Bone marrow (tissue), 2 donors: ENCODE results near the gene TNNT1.
A peak's percentile ranks its signal among the peaks of the same experiment; 100 is the strongest.
"Not testable (repeated sequence)": the region's sequence is repeated elsewhere in the genome, so short reads cannot be mapped to it uniquely, and the experiment has no call there.

Source experiments
- DNase-seq, 2 donors: peaks; one replicate each; lab custom pipeline; 2025; lab: John Stamatoyannopoulos, UW

TNNT1 gene

GRCh38 chr19:55109527-55110291 lies 39.3 kb downstream of the TNNT1 start:
- DNase-seq = no peak

DNA sequence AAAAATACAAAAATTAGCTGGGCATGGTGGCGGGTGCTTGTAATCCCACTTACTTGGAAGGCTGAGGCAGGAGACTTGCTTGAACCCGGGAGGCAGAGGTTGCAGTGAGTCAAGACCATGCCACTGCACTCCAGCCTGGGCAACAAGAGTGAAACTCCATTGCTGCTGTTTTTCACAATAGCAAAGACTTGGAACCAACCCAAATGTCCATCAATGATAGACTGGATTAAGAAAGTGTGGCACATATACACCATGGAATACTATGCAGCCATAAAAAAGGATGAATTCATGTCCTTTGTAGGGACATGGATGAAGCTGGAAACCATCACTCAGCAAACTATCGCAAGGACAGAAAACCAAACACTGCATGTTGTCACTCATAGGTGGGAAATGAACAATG lies 41.8 kb downstream of the TNNT1 start:
- not testable (repeated sequence) for DNase-seq

DNA sequence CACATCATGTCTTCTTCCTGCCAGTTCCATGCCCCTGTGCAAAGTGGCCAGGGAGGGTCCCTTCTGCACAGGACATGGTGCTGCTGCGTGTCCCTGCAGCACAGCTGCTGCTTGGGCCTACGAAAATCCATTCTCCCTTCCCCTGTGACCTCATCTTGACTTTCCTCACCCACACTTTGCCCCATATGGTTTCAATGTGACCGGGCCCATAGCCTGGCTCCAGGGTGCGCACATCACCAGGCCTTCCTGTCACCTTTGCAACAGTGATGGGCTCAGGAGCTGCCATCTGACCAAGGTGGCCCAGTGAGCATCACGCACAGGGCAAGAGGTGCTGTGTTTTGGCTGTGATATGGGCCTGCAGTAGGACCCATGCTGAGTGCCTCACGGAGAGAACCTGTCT lies 42.4 kb downstream of the TNNT1 start:
- no peak for DNase-seq

DNA sequence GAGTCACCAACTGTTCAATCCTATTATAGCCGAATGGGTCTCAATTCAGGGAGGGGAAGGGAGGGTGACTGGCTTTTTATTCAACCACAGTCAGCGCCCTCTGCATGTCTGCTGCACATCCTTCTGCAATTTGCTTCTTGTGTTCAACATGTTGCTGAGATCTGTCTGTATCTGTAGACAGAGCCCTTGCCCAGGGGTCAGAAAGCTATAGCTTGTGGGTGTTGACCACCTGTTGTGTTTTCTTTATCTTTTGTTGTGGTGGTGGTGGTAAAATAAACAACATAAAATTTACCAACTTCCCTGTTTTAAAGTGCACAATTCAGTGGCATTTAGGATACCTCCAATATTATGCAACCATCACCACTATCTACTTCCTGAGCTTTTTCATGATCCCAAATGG lies 43.8 kb downstream of the TNNT1 start:
- no peak for DNase-seq

DNA sequence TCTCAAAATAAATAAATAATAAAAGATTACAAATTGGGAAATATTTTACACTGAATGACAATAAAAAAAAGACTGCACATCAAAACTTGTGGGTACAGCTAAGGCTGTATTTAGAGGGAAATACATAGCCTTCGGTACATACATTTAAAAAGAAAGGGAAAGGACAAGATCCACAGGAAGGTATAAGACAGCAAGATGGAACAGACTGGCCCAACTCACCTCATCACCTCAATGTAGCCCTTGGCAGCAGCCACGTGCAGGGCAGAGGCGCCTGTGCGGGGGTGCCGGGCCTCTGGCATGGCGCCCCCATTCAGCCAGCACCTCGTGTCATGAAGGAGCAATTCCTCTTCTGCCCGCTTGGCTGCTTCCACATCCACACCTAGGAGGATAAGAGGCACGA lies 45.8 kb downstream of the TNNT1 start:
- no peak for DNase-seq

- no peak for DNase-seq
Measured at GRCh38 chr19:55101261-55101660, 47.7 kb downstream of the TNNT1 start.

DNA sequence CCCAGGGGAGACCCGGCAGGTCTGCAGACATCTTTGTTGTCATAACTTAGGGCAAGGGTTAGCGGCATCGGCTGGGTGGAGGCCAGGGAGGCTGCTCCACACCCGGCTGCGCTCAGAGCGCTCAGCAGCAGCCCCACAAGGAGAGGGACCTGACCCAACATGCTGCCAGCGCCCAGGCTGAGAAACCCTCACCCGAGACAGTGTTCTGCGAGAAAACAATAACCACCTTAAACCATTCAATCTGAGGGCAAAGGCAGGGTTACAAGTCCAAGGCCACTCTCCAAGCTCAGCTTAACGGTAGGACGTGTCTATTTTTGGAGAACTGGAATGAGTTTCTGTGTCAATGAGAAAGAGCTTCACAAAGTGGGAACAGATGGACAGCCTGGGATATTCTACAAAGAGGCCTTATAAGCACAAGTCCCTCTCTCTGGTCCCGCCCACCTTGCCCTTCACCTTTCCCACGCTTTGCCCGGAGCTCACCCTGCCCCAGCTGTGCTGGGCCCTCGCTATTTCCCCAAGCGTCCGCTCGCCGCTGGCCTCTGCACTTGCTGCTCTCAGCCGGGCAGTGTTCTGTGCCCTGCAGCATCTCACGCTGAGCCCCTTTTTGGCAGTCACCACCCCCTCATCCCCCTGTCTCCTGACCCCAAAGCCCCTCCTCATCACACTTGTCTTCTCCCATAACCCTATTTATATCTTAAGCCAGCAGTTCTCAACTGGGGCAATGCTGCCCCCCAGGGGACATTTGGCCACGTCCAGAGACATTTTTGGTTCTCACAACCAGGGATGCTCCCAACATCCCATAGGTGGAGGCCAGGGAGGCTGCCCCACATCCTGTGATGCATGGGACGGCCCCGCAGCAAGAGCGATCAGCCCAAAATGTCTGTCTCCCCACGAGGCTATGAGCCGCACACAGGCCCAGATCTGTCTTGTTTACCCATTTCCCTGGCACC lies 49.2 kb downstream of the TNNT1 start:
- no peak for DNase-seq

DNA sequence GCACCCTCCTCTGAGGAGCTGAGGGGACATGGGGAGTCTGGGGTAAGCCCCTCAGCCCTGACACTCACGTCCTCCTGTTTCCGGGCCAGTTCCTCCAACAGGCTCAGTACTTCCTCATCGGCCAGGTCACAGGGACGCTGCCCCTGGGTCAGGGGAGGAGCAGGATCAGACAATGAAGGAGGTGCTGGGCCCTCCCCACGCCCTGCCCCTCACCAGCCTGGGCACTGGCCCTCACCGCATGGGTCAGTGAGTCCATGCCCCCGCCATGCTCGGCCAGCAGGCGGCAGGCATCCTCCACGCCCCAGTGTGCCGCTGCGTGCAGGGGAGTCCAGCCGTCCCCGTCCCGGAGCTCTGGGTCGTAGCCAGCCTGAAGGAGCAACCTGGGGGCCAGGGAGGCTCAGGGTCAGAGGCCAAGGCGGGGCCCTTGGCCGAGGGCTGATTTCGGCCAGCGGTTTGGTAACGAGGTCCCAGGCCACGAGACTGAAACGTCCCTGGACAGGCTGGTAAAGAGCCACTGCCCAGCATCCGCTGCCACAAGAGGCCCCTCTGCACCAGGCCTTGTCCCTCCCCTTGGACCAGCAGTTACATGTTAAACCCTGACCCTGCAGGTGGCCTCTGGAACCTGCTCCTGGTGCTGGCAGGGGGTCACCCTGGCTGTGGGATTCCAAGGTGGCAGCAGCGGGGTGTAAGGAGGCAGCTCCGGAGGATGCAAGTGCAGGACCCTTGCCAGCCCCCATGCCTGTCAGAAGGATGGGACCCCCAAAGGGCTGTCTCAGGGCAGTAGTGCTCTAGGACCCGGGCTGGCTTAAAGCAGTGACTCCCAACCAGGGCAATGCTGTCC lies 50.1 kb downstream of the TNNT1 start:
- no peak for DNase-seq

DNA sequence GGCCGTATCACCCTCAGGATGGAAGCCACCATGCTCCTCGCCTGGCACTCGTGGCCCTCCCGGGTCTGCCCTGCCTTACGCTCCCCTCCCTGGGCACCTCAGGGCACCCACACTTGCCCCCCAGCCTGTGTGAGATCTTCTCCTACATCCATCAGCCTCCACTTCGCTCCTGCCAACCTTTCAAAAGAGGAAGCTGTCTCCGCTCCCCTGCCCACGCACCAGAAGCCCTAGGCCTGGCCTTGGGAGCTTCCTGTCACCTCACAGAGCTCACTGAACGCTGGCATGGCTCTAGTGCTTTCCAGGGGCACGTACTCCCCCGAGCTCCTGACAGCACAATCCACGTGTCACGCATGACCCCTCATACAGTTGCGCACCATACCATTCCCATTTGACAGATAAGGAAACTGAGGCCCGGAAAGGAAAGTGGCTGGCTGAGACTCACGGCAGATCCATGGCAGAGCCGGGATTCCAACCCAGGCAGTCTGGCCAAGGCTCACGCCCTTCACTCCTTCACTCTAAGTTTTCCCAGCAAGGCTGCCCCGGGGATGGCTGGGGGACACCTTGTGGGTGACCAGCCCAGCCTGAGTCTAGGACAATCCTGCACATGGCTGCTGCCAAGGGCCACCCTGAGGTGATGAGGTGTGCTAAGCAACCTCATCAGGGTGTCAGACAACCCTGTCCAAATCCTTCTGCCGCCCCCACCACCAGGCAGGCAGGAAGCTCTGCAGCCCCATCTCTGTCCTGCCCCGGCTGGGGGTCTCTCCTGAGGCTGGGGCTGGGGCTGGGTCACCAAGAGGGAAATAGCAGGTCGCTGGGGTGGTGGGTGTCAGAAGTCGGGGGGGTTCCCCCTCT lies 50.9 kb downstream of the TNNT1 start:
- peak in 1 of 2 donors; percentile 65 for DNase-seq

DNA sequence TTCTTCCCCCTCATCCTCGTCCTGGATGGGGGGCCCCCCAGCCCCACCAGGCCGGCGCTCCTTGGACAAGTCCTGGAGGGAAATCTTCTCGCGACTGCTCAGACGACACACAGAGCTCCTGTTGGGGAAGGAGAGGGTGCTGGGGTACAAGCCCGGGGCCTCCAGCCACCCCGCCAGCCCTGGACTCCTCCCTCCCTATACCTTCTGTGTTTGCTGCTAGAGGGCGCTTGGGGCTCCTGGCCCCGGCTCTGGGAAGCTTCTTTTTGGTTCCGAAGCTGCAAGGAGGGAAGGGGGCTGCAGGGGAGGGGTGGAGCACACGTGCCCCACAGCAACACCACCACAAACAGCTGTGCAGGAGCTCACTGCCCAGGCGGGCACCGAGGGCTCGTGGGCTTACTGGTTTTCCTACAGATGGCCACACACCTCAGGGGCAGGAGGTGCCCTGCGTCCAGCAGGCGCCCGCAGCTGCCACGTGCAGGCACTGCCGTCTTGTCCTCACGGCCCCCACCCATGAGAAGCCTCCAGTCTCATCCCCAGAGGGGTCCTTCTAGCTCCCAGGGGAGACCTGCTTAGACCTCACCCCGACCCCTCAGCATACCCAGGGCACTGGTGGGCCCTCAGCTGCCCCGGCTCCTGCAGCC lies 52.8 kb downstream of the TNNT1 start:
- no peak for DNase-seq

GRCh38 chr19:55095260-55096060 lies 53.5 kb downstream of the TNNT1 start:
- no peak for DNase-seq

GRCh38 chr19:55094456-55095259 lies 54.3 kb downstream of the TNNT1 start:
- no peak for DNase-seq

- DNase-seq = no peak
Measured at GRCh38 chr19:55092423-55093318, 56.3 kb downstream of the TNNT1 start.

DNA sequence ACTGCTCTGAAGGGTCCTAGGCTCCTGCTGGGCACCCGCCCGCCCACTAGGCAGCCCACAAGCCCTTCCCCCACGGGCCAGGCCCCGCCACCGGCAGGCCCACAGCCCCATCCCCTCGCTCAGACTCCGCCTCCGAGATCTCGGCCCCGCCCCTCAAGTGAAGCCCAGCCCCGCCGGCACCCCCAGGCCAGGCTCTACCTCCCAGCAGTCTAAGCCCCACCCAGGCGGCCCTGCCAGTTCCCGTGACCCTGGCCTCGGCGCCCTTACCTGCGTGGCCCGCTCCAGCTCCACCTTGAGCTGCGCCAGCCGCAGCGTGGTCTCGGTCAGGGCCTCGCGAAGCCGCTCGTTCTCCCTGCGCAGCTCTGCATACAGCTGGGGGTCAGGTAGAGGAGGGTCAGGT lies 57.1 kb downstream of the TNNT1 start:
- DNase-seq = no peak

- no peak for DNase-seq
Measured at GRCh38 chr19:55091126-55091910, 57.7 kb downstream of the TNNT1 start.

GRCh38 chr19:55090564-55090963 lies 58.4 kb downstream of the TNNT1 start:
- DNase-seq = no peak

DNA sequence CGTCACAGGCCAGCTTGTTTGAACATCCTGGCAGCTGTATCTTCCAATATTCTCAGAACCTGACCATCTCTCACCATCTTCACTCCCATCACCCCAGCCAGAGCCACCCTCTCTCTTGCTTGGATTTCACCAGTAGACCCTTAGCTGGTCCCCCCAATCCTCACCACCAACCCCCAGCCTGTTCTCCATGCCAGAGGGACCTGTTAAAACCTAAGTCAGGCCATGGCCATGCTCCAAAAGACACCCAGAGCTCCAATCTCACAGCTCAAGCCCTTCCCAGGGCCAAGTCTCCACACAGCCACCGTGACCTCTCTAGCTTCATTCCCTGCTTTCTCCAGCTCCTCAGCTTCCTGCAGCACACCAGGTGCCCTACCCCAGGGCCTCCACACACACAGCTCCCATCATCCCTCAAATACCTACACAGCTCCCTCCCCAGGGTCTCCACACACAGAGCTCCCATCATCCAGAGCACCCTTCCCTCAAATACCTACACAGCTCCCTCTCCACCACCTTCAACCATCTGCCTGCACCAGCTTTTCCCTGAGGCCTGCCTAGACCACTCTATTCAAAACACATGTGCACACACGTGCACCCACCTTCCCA lies 59.6 kb downstream of the TNNT1 start:
- no peak for DNase-seq
